ENCODE results near the gene DYNC1I1.

Gene DYNC1I1

DNA sequence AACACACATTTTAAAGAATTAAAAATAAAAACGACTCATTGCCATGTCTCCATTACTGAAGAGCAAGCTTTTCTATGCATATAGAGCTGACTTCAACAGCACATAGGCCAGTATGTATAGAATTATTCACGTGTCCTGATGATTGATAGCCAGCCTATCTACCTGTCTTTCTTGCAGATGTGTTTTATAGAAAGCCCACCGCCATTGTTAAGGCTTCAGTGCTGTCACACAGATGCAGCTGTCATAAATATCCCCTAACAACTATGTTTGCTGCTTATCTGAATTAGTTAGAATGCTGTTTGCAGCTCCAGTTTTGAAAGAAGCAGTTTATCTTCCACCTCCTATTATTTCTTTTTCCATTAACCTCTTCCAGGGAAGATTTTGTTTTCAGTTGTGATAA, 313.6 kb downstream of the DYNC1I1 start:
- CTCF ChIA-PET: interaction anchor here (1.6 to 2.1 kb wide), 2 partner anchors 10 to 941 kb away, joined by 3 to 10 read pairs; no protein-coding TSS in a partner anchor
- H3K4me3 ChIP-seq (ENCODE audit: low read depth, low read length): no peak overlapping the region
- DNase-seq (ENCODE audit: low read depth, low spot score): no peak
- POLR2A ChIA-PET: no interaction called here
- TF ChIP-seq, protein P1, sequence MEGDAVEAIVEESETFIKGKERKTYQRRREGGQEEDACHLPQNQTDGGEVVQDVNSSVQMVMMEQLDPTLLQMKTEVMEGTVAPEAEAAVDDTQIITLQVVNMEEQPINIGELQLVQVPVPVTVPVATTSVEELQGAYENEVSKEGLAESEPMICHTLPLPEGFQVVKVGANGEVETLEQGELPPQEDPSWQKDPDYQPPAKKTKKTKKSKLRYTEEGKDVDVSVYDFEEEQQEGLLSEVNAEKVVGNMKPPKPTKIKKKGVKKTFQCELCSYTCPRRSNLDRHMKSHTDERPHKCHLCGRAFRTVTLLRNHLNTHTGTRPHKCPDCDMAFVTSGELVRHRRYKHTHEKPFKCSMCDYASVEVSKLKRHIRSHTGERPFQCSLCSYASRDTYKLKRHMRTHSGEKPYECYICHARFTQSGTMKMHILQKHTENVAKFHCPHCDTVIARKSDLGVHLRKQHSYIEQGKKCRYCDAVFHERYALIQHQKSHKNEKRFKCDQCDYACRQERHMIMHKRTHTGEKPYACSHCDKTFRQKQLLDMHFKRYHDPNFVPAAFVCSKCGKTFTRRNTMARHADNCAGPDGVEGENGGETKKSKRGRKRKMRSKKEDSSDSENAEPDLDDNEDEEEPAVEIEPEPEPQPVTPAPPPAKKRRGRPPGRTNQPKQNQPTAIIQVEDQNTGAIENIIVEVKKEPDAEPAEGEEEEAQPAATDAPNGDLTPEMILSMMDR (IDR thresholded peaks at IDR 0.05; ENCODE audit: insufficient read depth, low read length, missing control alignments): no peak

DNA sequence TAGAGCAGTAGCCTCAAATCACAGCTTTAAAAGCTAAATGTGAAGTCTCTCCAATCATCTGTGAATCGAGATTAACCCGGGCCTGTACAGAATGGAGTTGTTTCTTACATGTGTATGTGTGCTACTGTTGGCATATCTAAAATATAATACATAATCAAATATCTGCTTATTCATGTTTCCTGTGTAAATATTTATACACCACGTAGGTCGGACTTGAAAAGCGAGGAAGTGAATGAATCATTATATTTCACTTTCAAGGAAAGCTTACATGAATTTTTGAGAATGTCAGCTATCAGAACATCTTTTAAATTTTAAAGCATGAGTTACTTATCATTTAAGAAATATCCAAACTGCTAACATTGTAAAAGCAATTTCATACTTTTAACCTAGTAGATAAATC, 316.2 kb downstream of the DYNC1I1 start:
- no peak for DNase-seq (ENCODE audit: low read depth, low spot score)
- ChIA-PET POLR2A (no interaction called here), CTCF (interaction anchor here (1.0 to 1.4 kb wide), 2 partner anchors 12 to 13 kb away, joined by 4 read pairs; no protein-coding TSS in a partner anchor)
- TF ChIP-seq, protein P1 (IDR thresholded peaks at IDR 0.05; ENCODE audit: insufficient read depth, low read length, missing control alignments): no peak
- no peak overlapping the region for H3K4me3 ChIP-seq (ENCODE audit: low read depth, low read length)

DNA sequence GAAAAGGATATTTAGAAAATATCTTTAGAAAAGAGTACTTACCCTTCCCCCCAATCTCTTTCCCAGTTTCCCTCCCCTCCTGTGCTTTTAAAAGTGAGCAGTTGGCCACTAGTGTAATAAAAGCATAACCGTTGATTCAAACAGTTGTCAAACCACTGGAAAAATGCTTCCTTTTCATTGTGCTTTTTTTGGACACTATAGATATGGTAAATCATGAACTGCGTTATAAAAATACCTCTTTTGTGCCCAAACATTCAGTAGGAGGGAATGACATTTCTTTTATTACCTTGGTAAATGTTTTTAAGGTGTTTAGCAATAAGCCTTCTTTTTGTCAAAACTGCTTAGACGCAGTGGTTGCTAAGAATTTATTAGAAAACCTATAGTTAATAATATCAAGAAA, 317.2 kb downstream of the DYNC1I1 start:
- POLR2A ChIA-PET: no interaction called here
- TF ChIP-seq, protein P1 (IDR thresholded peaks at IDR 0.05; ENCODE audit: insufficient read depth, low read length, missing control alignments): no peak
- DNase-seq (ENCODE audit: low read depth, low spot score): no peak
- H3K4me3 ChIP-seq (ENCODE audit: low read depth, low read length): no peak overlapping the region
- CTCF ChIA-PET: interaction anchor here (1.0 kb wide), 1 partner anchor 13 kb away, joined by 4 read pairs; no protein-coding TSS in a partner anchor

DNA sequence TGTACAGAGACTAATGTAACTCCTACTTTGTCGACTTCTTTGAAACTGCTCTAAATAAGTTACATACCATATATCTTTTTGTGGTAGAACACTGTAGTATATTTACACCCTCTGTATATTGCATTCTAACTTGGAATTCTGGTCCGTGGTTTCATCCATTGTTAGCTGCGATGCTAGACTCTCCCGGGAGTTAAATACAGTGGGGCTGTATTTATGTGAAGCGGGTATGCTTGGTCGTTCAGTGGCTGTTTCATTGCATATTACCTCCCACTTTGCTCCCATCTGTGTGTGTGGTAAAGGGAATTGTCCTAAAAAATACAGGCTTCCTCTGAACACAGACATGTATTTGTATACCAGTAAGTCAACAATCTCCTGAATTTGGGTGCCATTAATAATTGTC, 318.4 kb downstream of the DYNC1I1 start:
- CTCF ChIA-PET: interaction anchor here (1.6 kb wide), 1 partner anchor 937 kb away, joined by 5 read pairs; no protein-coding TSS in a partner anchor
- H3K4me3 ChIP-seq (ENCODE audit: low read depth, low read length): no peak overlapping the region
- POLR2A ChIA-PET: no interaction called here
- no peak for DNase-seq (ENCODE audit: low read depth, low spot score)
- TF ChIP-seq, protein P1 (IDR thresholded peaks at IDR 0.05; ENCODE audit: insufficient read depth, low read length, missing control alignments): no peak

DNA sequence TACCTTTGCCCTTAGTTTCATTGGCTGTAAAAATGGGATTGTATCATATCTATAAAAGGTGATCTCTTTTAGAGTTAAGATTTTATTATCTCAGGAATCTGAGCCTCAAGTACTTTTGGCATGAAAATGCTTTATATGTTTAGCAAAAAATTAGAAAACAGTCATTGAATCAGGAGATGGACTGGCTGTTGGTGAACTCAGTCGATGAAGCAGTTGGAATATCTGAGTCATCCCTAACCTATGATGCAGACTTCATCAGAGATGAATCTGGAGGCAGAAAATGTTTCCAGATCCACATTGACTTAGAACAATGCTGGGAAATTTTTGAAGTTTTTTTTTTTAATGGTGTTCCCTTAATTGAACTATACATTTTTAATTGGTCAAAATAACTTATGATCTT, 321.1 kb downstream of the DYNC1I1 start:
- ChIA-PET CTCF (no interaction called here), POLR2A (no interaction called here)
- no peak overlapping the region for H3K4me3 ChIP-seq (ENCODE audit: low read depth, low read length)
- TF ChIP-seq, protein P1 (IDR thresholded peaks at IDR 0.05; ENCODE audit: insufficient read depth, low read length, missing control alignments): no peak
- DNase-seq (ENCODE audit: low read depth, low spot score): peak; percentile 17

DNA sequence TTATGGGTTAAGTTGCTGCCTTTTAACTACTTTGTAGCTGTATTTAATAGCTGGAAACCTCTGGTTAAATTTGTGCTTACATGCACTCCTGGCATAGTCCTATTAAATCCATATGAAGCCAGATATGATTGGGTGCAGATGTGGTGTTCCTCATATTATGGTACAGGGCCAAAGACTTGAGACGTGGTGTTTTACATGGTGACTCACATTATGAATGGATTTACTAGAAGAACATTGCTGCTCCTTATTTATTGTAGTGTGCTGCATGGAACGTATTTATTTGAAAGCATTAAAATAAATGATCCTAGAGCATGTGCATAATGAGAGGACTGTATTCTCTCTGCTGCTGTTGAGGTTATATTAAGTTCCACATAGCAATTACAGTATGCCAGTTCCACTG, 325.5 kb downstream of the DYNC1I1 start:
- TF ChIP-seq, protein P1 (IDR thresholded peaks at IDR 0.05; ENCODE audit: insufficient read depth, low read length, missing control alignments): no peak
- ChIA-PET CTCF (interaction anchor here (1.7 kb wide), 1 partner anchor 22 kb away, joined by 6 read pairs; no protein-coding TSS in a partner anchor), POLR2A (no interaction called here)
- no peak for DNase-seq (ENCODE audit: low read depth, low spot score)
- no peak overlapping the region for H3K4me3 ChIP-seq (ENCODE audit: low read depth, low read length)
